ENCODE data around the gene ANKS6. TPM values are rescaled to one million over a fixed set of nuclear protein-coding genes. Genes with fewer than 3 reads are reported as not detected.

Gene ANKS6
- total and polyA plus RNA-seq, 2 of the 8 experiments (the other 6 are each of a cell fraction or from before 2014, with no cell fraction given), result 34.1 to 56.3 TPM

- H3K4me1 ChIP-seq (replicated peaks in 1 of 4; ENCODE audit: control insufficient read depth in 3 of 4, insufficient read depth in 4 of 4, low read length in 3 of 4), result peaks cover 5 to 18% (median 8%) of the 10 kb centered on the region in 4 experiments
- no peak overlapping the region for H4K8ac ChIP-seq (ENCODE audit: extremely low read depth, insufficient read depth, low read length)
- H4K20me1 ChIP-seq (replicated peaks in 1 of 2; ENCODE audit: control insufficient read depth in 1 of 2, insufficient read depth in 2 of 2, low read length in 2 of 2), result peaks cover 11 to 27% of the 10 kb centered on the region in 2 experiments
- H3K27me3 ChIP-seq (replicated peaks in 1 of 4; ENCODE audit: control insufficient read depth in 3 of 4, extremely low read depth in 1 of 4, insufficient read depth in 3 of 4, low read length in 3 of 4), result no peaks in the 10 kb centered on the region
- peaks cover 5 to 15% (median 10%) of the 10 kb centered on the region in 4 experiments; a peak in 7 of 8 replicates for H3K36me3 ChIP-seq (ENCODE audit: control insufficient read depth in 2 of 4, insufficient read depth in 4 of 4, low read length in 3 of 4)
- no peak overlapping the region for H3K27ac ChIP-seq (ENCODE audit: low read depth, low read length)
- H3K14ac ChIP-seq (ENCODE audit: insufficient read length), result no peak overlapping the region
- H4K5ac ChIP-seq (ENCODE audit: insufficient read length, low read depth, low read length), result no peak overlapping the region
- no peak overlapping the region for H3K4me3 ChIP-seq (ENCODE audit: extremely low read depth in 1 of 4, insufficient read depth in 2 of 4, low read depth in 3 of 4, low read length in 4 of 4)
- no peak overlapping the region for H2AFZ ChIP-seq (ENCODE audit: low read length)
- no peak overlapping the region for H3K9ac ChIP-seq (replicated peaks in 1 of 4; ENCODE audit: extremely low read depth in 1 of 4, low read depth in 3 of 4, low read length in 3 of 4)
- ChIA-PET POLR2A (ENCODE audit: partially characterized antibody) (interaction anchor here (1.2 to 1.7 kb wide), 3 partner anchors 10 to 17 kb away, joined by 3 to 7 read pairs (median 4); no protein-coding TSS in a partner anchor), CTCF (ENCODE audit: partially characterized antibody) (interaction anchor here (0.7 to 4.4 kb wide), 21 partner anchors 8 to 440 kb away, joined by 3 to 38 read pairs (median 4); partner anchors contain the start of gene GALNT12)
- H2BK120ac ChIP-seq (replicated peaks; ENCODE audit: low read depth, low read length), result no peak overlapping the region
- H2BK12ac ChIP-seq (ENCODE audit: low read depth, low read length), result no peak overlapping the region
- no peak overlapping the region for H2AK5ac ChIP-seq (ENCODE audit: low read depth, low read length)
- H3K79me2 ChIP-seq (ENCODE audit: control insufficient read depth in 1 of 2, insufficient read depth in 2 of 2, low read length in 2 of 2), result peaks cover 0 to 46% of the 10 kb centered on the region in 2 experiments
- H3K4me2 ChIP-seq (ENCODE audit: insufficient read depth in 1 of 2, low read depth in 2 of 2, low read length in 2 of 2), result peak overlapping the region in 1 of 2 experiments; percentile 30; a peak in 1 of 4 replicates
- 0 out of 2 replicates have a peak, but pooled peaks cover 3% of the 10 kb centered on the region for H3K23me2 ChIP-seq (ENCODE audit: low read depth, low read length)
- no peak overlapping the region; the same call in 1 of the 2 replicates for H2BK15ac ChIP-seq (ENCODE audit: low read length)
- H3K18ac ChIP-seq (ENCODE audit: extremely low read depth, low read length), result no peak overlapping the region
- H2BK20ac ChIP-seq (ENCODE audit: low read length), result peak overlapping the region; percentile 38; the same call in 1 of the 2 replicates
- H2BK5ac ChIP-seq (ENCODE audit: low read depth, low read length), result 0 out of 2 replicates have a peak overlapping the region, but pooled peaks have one; percentile 66
- DNase-seq (ENCODE audit: low read depth in 1 of 2, low spot score in 2 of 2), result peak; percentile 80 to 93
- 66% methylated on average over 10 of the region's 10 CpGs; no CpG with 5 or more reads in 1 of the 2 experiments for WGBS, 2 experiments (ENCODE audit: extremely low coverage in 1 of 2, insufficient coverage in 1 of 2, insufficient read length in 1 of 2, insufficient replicate concordance in 2 of 2, low coverage in 1 of 2, low lambda C conversion rate in 2 of 2, missing lambda C conversion rate in 1 of 2)
- H3K4ac ChIP-seq (replicated peaks; ENCODE audit: insufficient read length, low read depth, low read length), result no peak overlapping the region
- no peaks in the 10 kb centered on the region for H3K9me3 ChIP-seq (ENCODE audit: insufficient read depth in 2 of 2, low read depth in 1 of 2, low read length in 1 of 2)
- FAIRE-seq, result peak; percentile 19
- no peak overlapping the region for H3K23ac ChIP-seq (ENCODE audit: insufficient read length)
- H4K91ac ChIP-seq (replicated peaks; ENCODE audit: insufficient read length, low read length), result no peak overlapping the region
- no peak overlapping the region for H3K56ac ChIP-seq (replicated peaks; ENCODE audit: insufficient read length, low read depth, low read length)
- H3K79me1 ChIP-seq (ENCODE audit: low read depth, low read length), result peaks cover 26% of the 10 kb centered on the region
- TF ChIP-seq TAF7 (optimal IDR thresholded peaks at IDR 0.05; ENCODE audit: borderline replicate concordance, low read depth, low read length) (no peak), TEAD4 (IDR thresholded peaks at IDR 0.05; ENCODE audit: low read depth, low read length) (peak; percentile 100), ATF2 (IDR thresholded peaks at IDR 0.05; ENCODE audit: low read length) (peak; percentile 96)
Measured at GRCh38 chr9:98790842-98791607, 5.3 kb downstream of the ANKS6 start.

Measured in H1 (cell line).